OCI-LY7 (cell line): Measurements from ENCODE around the gene ATP2C2. TPM values are rescaled to one million over a fixed set of nuclear protein-coding genes. Genes with fewer than 3 reads are reported as not detected.

Source experiments
- BruUV-seq: library from RNA; stranded (reverse); fragments of 400-500 nt; replicated peaks from 2 replicates; lab custom pipeline; 2021; lab: Mats Ljungman, UMichigan
- CTCF ChIA-PET: fragments of 300-600 bp; sonication (Branson Sonifier 250); formaldehyde crosslinking; loops from one replicate; lab custom pipeline; 2022; ENCODE audit warnings: antibody characterized with exemption; ENCODE audit not compliant: unreplicated experiment; lab: Charles Lee
- POLR2A ChIA-PET: fragments of 300-600 bp; sonication (Branson Sonifier 250); formaldehyde crosslinking; loops from one replicate; lab custom pipeline; 2022; ENCODE audit warnings: antibody characterized with exemption; lab: Charles Lee
- DNase-seq: peaks from one replicate; pipeline ENCODE4 v3.0.0-alpha.2; 2015; ENCODE audit warnings: low spot score
- H2AFZ ChIP-seq: fragments of 200-600 bp; sonication (generic), shearing (Covaris generic); 2 replicates; pipeline ENCODE4 v1.6.1; 2014; ENCODE audit warnings: mild to moderate bottlenecking, antibody characterized with exemption, low read length, moderate library complexity
- H3K27ac ChIP-seq: fragments of 200-600 bp; sonication (generic); 2 replicates; pipeline ENCODE4 v1.5.1; 2014; ENCODE audit warnings: mixed run types, low read depth, mild to moderate bottlenecking, moderate library complexity, low read length, inconsistent platforms; ENCODE audit not compliant: poor library complexity, severe bottlenecking
- H3K36me3 ChIP-seq: fragments of 200-600 bp; sonication (generic); 2 replicates; pipeline ENCODE4 v1.6.1; 2014; ENCODE audit warnings: mild to moderate bottlenecking, antibody characterized with exemption, low read length, moderate library complexity, mixed read lengths; ENCODE audit not compliant: insufficient read depth
- H3K4me1 ChIP-seq: fragments of 200-600 bp; sonication (generic); 2 replicates; pipeline ENCODE4 v1.5.1; 2014; ENCODE audit warnings: mild to moderate bottlenecking, low read length; ENCODE audit not compliant: insufficient read depth, poor library complexity, severe bottlenecking
- H3K4me2 ChIP-seq: fragments of 200-600 bp; sonication (generic); 2 replicates; pipeline ENCODE4 v1.6.1; 2014; ENCODE audit warnings: mild to moderate bottlenecking, low read length
- H3K4me3 ChIP-seq: fragments of 200-600 bp; sonication (generic); 2 replicates; pipeline ENCODE4 v1.5.1; 2014; ENCODE audit warnings: mild to moderate bottlenecking, low read depth, low read length; ENCODE audit not compliant: poor library complexity, severe bottlenecking
- H3K79me2 ChIP-seq: fragments of 200-600 bp; sonication (generic); 2 replicates; pipeline ENCODE4 v1.6.1; 2016; ENCODE audit warnings: low read depth, mild to moderate bottlenecking, low read length, moderate library complexity, mixed read lengths; ENCODE audit not compliant: insufficient read depth
- H3K9me2 ChIP-seq: fragments of 200-600 bp; sonication (generic); 2 replicates; pipeline ENCODE4 v1.6.1; 2016; ENCODE audit warnings: mild to moderate bottlenecking, low read length, mixed read lengths; ENCODE audit not compliant: insufficient read depth
- H3K9me3 ChIP-seq: fragments of 200-600 bp; sonication (generic); 2 replicates; pipeline ENCODE4 v1.6.1; 2014; ENCODE audit warnings: mild to moderate bottlenecking, mixed run types, low read length, mixed read lengths
- H4K20me1 ChIP-seq: fragments of 200-600 bp; sonication (generic); 2 replicates; pipeline ENCODE4 v1.6.1; 2014; ENCODE audit warnings: mild to moderate bottlenecking, antibody characterized with exemption, low read length, moderate library complexity, mixed read lengths; ENCODE audit not compliant: insufficient read depth
- CTCF ChIP-seq: fragments of 200-600 bp; sonication (generic); conservative IDR thresholded peaks from 2 replicates; pipeline ENCODE4 v1.5.1; 2014; ENCODE audit warnings: mild to moderate bottlenecking, antibody characterized with exemption, low read length, moderate library complexity, mixed read lengths
- EZH2phosphoT487 ChIP-seq: fragments of 200-600 bp; sonication (generic); IDR thresholded peaks from 2 replicates; pipeline ENCODE4 v1.6.1; 2018; ENCODE audit warnings: low read depth, borderline replicate concordance, mild to moderate bottlenecking, mixed run types, antibody characterized with exemption, low read length, moderate library complexity, mixed read lengths
- intact Hi-C: fragments of 100-400 bp; cut with micrococcal nuclease; formaldehyde crosslinking; loops from one replicate; pipeline ENCODE4 v1.10.0; 2022; ENCODE audit not compliant: unreplicated experiment
- total RNA-seq, 2 experiments: library from RNA; depleted of rRNA in 1 of 2; stranded (reverse); fragments of >200 nt in 1 of 2; shearing (Covaris generic) in 1 of 2; gene quantifications; 2 replicates each; pipeline ENCODE4 v1.2.3, GENCODE V29; 2014 to 2022

Gene ATP2C2
- total RNA-seq, 2 experiments from 2014 or later: 0.66 TPM; not detected in 1

GRCh38 chr16:84463221-84463620 is 94.9 kb downstream of the ATP2C2 start:
- H3K27ac ChIP-seq: no peak overlapping the region
- ChIA-PET POLR2A (no interaction called here), CTCF (no interaction called here)
- H4K20me1 ChIP-seq: no peaks in the 10 kb centered on the region
- H3K36me3 ChIP-seq: no peaks in the 10 kb centered on the region
- DNase-seq: no peak
- intact Hi-C loops: no loop called here
- no TSS peak for BruUV-seq
- no peak overlapping the region for H2AFZ ChIP-seq
- H3K9me2 ChIP-seq: no peaks in the 10 kb centered on the region
- no peak overlapping the region for H3K4me2 ChIP-seq
- no peaks in the 10 kb centered on the region for H3K4me1 ChIP-seq
- no peak overlapping the region for H3K4me3 ChIP-seq
- 0 out of 2 replicates have a peak, but pooled peaks cover 8% of the 10 kb centered on the region for H3K9me3 ChIP-seq
- H3K79me2 ChIP-seq: no peaks in the 10 kb centered on the region
- TF ChIP-seq EZH2phosphoT487: no peak
- no peak for TF ChIP-seq CTCF

DNA sequence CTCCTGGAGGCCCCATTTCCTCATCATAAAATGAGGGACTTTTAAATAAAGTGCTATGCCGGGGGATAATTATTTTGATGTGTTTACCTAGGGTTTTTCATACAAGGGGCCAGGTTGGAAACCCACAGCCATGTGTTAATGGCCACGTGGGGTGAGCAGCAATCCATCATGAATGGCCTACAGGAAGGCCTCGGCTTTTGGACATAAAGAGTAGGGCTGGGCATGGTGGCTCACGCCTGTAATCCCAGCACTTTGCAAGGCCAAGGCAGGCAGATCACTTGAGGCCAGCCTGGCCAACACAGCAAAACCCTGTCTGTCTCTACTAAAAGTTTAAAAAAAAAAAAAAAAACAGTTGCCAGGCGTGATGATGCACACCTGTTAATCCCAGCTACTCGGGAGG is 95.8 kb downstream of the ATP2C2 start:
- ChIA-PET CTCF (no interaction called here), POLR2A (interaction anchor here (0.6 kb wide), 1 partner anchor 10 kb away, joined by 4 read pairs; no protein-coding TSS in a partner anchor)
- no TSS peak for BruUV-seq
- Histone ChIP-seq H3K27ac (no peak overlapping the region), H3K4me1 (no peaks in the 10 kb centered on the region), H3K4me3 (no peak overlapping the region), H3K4me2 (no peak overlapping the region), H3K9me2 (no peaks in the 10 kb centered on the region), H3K9me3 (0 out of 2 replicates have a peak, but pooled peaks cover 8% of the 10 kb centered on the region), H4K20me1 (no peaks in the 10 kb centered on the region), H3K79me2 (no peaks in the 10 kb centered on the region), H2AFZ (no peak overlapping the region), H3K36me3 (no peaks in the 10 kb centered on the region)
- intact Hi-C loops: no loop called here
- no peak for TF ChIP-seq EZH2phosphoT487
- TF ChIP-seq CTCF: no peak
- DNase-seq: no peak

- CTCF ChIA-PET: no interaction called here
- BruUV-seq: no TSS peak
- no peak for DNase-seq
- H2AFZ ChIP-seq: no peak overlapping the region
- POLR2A ChIA-PET: no interaction called here
- no peak overlapping the region for H3K27ac ChIP-seq
- H3K9me2 ChIP-seq: no peaks in the 10 kb centered on the region
- intact Hi-C loops: no loop called here
- no peaks in the 10 kb centered on the region for H3K4me1 ChIP-seq
- no peak overlapping the region for H3K4me3 ChIP-seq
- H3K36me3 ChIP-seq: no peaks in the 10 kb centered on the region
- no peak for TF ChIP-seq CTCF
- TF ChIP-seq EZH2phosphoT487: no peak
- H3K9me3 ChIP-seq: 0 out of 2 replicates have a peak, but pooled peaks cover 8% of the 10 kb centered on the region
- no peaks in the 10 kb centered on the region for H4K20me1 ChIP-seq
- H3K79me2 ChIP-seq: no peaks in the 10 kb centered on the region
- no peak overlapping the region for H3K4me2 ChIP-seq
Observed at GRCh38 chr16:84465154-84465553, 96.8 kb downstream of the ATP2C2 start.
